ENCODE measurements around the gene ULBP1.
"Not testable (repeated sequence)": the region's sequence is repeated elsewhere in the genome, so short reads cannot be mapped to it uniquely, and the experiment has no call there.

ULBP1 gene, protein sequence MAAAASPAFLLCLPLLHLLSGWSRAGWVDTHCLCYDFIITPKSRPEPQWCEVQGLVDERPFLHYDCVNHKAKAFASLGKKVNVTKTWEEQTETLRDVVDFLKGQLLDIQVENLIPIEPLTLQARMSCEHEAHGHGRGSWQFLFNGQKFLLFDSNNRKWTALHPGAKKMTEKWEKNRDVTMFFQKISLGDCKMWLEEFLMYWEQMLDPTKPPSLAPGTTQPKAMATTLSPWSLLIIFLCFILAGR

DNA sequence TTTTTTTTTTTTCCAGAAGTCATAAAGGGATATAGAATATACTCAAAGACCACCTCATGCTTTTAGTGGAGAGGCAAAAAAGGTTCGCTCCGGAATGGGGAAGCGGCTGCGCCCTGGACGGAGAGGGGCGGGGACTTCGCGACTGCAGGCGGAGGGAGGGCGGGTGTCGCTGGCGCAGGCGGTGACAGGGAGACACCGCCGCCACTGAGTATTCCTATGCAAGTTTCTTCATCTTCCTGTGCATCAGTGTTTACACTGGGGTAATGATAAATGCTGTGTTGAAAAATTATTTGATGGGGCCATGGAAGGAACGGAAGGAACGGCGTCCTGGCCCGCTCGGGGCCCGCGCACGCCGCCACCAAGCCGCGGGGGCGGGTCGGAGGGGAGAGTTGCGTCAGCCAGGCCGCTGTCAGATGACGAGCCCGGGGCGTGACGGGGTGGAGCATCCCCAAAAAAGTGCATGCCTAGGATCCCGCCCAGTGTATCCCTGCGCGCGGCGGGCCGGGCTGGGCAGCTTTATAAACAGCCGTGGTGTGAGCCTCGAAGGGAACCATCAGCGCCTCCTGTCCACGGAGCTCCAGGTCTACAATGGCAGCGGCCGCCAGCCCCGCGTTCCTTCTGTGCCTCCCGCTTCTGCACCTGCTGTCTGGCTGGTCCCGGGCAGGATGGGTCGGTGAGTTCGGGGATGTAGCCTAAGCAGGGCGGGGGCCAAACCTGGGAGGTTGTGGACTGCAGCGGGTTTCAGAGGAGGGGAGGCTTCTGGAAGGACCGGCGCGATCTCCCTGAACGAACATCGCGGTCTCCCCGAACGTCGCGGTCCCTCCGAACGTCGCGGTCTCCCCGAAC lies at the start of gene ULBP1:
ULBP1 (plus strand) TSS at position 482 of the 846 bp plus-strand sequence; CDS start at position 589, 107 bp downstream.
- peak; percentile 87 for DNase-seq

DNA sequence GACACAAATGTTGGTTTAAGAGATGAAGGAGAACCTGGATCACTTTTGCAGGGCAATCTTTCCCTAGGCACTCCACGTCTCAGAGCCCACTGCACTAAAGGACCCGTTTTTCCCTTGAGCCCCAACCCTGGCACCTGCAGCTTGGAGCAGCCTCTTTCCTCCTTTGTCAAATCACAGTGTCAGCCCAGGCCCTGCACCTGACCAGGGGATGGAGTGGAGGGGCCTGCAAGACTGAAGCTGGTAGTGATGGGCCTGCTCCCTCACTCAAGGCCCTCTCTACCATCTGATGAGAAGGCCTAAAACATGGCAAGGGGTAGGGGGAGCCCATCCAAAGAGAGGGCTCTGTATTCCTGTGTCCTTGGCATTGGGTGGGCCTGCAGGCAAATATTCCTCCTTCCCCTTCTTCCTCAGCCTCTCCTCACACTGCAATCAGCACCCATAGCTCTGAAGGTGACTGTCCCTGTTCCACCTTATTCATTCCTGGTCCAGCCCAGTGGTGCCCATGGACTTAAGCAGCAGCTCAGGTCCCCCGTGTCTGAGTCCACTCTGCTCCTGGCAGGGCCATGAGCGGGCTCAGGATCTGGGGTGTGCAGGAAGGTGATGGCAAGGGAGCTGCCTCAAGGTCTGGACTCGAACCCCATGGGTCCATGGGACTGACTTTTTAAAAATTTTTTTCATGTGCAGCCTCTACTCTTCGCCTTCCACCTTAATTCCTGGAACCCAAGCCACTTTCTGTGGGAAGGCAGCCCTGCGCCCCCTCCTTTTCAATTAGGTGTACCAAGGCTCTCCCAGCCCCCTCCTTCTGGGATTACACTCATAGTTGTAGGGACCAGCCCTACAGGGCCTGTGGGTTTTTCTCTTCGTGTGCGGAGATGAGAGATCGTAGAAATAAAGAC lies 47.5 kb upstream of the ULBP1 start:
- no peak for DNase-seq

DNA sequence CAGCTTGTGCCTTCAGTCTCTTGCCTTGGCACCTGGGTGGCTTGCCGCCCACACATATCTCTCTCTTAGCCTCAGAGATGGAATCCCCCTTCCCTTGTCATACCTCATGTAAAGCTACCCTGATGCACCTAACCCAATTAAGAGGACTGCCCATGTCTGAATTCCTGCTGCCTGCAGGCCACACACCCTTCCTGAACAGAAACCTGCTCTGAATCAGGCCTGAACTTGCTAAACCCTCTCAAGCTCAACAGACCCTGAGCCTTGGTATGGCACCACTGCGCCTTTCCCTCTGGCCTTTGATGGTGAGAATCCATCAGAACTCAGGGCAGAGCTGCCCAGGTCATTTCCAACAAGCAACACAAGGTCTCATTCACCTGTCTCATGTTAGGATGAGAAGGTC lies 46.1 kb upstream of the ULBP1 start:
- DNase-seq, result no peak

DNA sequence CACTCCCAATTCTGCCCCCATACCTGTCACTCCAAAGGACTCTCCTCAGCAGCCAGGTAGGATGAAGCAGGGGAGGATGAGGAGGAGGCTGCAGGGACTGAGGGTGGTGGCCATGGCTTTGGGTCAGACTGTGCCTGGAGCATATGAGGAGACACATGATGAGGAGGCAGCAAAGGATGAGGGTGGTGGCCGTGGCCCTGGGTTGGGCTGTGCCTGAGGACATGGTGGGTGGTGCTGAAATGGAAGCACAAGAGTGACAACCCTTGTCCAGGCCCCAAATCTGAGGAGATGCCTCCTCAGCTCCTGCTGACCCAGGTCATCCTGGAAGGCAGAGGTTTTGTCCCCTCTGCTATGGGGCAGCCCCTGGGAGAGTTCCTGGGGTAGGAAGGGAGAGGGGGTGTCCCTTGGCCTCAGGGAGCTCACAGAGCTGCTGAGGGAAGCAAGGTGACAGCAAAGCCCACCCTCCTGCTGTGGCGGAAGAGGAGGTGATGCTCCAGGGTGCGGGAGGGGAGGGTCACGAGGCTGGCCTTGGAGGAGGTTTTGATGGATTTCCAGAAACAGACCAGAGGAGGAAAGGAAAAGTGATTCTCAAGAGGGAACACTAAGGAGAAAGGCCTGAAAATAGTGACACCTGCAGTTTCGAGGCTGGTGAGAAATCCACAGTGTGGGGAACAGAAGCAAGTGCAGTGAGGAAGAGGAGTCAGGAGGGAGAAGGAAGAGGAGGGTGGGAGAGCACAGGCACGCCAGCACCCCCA lies 45.4 kb upstream of the ULBP1 start:
- DNase-seq, result no peak

DNA sequence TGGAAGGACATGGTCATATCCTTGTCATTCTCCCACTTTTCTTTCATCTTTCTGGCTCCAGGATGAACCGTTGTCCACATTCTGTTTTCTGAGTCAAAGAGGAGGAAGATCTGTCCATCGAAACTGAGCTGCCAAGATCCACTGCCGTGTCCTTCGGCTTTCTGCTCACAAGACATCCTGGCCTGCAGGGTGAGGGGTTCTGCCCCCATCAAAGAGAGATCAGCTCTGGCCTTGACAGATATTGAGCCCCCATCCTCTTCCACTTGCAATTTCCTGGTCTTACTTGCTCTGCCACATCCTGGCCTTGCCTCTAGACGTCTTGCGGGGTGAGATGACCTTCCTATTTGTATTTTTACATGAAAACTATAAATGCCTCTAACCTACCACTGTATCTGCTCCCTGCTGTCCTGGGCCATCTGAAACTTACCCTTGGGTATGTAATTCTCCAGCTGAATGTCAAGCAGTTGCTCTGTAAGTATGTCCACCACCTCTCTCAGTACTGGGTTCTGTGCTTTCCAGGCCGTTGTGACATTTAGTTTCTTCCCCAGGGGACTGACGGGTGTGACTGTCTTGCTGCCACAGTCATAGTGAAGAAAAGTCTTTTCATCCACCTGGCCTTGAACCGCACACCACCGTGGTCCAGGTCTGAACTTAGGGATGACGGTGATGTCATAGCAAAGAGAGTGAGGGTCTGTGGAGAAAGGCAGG lies 44.5 kb upstream of the ULBP1 start:
- DNase-seq, result not testable (repeated sequence)

DNA sequence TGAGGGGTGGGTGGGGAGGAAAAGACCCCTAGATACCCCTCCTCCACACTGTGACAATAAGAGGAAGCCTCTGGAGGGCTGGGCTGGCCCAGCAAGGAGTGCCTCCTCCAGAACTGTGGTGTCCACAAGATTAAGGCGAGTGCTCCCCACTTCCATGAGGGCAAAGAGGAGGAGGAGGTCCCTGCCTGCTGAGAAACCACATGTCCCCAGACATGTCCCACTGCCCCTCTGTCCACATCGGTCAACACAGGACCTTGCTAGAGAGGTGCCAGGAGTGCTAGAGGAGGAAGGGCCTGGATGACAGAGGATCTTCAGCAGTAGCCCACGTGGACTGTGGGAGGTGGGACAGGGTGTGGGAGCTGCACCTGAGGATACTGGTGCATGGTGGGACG lies 43.9 kb upstream of the ULBP1 start:
- no peak for DNase-seq

DNA sequence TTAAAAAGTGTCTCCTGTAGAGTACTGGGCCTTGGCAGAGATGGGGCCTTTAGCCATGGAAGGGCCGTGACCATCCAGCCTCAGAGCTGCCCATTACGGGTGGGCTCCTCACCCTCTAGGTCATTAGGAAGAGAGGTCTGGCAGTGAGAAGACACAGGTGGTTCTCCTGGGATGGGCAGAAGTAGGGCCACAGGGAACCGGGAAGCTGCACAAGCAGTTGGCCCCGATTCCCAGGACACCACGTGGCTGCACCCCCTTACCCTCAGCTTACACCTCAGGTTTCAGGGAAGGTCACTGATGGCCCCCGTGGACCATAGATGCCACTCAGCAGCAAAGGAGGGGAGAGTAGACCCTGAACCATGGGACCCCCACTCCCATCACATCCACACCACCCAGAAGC lies 42.4 kb upstream of the ULBP1 start:
- no peak for DNase-seq

DNA sequence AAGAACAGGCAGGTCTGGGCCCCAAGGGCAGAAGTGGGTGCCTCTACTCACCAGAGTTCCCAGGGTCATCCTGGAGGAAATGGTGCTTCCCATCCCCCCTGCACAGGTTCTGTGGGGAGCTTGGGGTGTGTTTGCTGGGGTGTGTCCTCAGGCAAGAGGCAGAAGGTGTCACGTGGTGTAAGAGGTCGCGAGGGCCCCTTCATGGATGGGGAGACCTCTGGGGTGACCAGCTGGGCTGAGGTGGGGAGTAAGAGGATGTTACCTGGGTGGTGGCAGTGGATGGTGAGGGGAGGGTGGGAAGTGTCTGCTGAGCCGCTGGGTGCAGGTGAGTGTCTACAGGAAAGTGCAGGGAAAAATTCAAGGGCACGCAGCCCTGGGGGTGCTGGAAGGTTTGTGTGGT lies 41.7 kb upstream of the ULBP1 start:
- DNase-seq, result not testable (repeated sequence)

DNA sequence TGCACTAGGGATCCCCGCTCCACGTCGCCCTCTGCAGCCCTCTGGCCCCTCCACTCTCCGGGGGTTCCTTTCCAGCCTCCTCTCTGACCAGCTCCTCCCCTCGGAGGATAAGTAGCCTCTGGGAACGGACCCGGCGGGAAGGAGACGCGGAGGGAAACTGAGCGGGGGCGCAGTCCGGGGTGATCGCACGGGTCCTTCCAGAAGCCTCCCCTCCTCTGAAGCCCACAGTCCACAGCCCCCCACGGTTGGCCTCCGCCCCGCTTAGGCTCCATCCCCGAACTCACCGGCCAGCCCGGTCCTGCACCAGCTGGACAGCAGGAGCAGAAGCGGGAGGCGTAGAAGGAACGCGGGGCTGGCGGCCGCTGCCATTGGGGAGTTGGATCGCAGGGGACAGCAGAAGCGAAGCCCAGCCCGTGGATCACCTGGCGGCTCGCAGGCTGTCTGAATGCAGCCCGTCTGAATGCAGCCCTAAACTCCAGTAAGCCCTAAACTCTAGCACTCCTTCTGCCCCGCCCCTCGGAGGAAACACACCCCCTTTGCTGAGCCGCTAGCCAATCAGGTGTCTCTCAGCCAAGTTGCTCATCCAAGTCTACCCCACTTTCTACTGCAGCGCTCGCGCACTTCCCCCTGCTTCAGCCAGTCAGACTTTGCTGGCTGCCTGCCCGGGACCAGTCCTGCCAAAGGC lies 41.0 kb upstream of the ULBP1 start, which contains the start of gene RAET1G:
RAET1G (minus strand) TSS at position 480 of the 685 bp plus-strand sequence; CDS start at position 369, 111 bp downstream.
- peak; percentile 87 for DNase-seq

DNA sequence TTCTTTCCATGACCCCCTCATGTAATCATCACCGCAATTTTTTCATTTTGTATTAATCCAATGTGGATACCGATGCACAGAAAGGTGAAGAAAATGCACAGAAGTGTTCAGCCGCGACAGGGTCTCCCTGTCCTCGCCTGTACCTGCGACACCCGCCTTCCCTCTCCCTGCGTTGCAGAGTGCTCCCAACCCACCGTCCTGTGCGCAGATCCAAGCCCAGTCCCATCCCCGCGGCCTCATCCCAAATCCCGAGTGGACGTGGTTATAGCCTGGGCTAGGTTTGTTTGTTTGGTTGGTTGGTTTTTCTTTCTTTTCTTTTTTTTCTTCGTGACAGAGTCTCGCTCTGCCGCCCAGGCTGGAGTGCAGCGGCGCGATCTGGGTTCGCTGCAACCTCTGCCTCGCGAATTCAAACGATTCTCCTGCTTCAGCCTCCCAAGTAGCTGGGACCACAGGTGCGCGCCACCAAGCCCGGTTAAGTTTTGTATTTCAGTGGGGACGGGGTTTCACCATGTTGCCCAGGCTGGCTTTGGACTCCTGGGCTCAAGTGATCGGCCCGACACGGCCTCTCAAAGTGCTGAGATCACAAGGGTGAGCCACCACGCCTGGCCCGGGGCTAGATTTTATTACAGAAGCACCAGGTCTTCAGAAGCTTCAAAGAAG lies 40.3 kb upstream of the ULBP1 start:
- no peak for DNase-seq

DNA sequence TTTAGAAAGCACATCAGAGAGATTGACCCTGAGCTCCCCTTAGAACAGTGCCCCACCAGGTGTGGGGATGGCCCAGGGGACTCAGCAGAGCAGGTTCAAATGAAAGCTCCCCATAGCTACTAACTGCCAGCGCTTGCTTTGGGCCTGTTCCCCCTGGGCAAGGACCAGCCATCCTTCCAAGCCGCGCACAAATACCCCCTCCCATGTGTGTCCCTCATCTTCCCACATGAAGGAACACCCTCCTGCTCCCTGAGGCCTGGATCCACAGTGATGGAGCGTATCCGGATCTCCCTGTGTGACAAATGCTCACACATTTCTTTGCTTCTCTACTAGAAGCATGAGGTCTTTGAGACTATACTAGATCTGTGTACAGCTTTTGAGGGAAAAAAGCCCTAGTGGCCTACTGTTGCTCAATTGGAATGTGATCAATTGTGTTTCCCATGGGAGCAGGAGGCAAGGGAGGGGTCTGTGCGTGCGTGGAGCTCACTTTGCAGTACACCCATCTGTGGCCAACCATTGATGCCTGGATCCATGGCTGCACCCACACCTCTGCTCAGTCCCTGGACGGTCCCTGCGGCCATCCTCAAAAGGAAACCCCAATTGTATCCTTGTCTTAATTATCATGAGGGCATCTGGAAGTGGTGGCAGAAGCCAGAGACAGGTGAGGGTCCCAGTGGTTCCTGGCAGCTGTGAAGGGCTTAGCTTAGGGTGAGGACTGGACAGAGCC lies 39.4 kb upstream of the ULBP1 start:
- no peak for DNase-seq

DNA sequence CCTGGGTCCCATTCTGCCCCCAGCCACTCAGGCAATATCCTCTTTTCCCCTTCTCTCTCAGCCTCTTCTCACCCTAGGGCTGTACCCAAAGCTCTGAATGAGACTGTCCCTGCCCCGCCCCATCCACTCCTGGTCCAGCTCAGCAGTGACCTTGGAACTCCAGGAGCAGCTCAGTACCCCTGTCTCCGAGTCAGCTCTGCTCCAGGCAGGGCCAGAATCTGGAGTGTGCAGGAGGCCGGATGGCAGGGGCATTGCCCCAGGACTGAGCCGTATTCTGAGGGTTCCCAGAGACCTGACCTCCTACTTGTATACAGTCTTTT lies 38.9 kb upstream of the ULBP1 start:
- no peak for DNase-seq

DNA sequence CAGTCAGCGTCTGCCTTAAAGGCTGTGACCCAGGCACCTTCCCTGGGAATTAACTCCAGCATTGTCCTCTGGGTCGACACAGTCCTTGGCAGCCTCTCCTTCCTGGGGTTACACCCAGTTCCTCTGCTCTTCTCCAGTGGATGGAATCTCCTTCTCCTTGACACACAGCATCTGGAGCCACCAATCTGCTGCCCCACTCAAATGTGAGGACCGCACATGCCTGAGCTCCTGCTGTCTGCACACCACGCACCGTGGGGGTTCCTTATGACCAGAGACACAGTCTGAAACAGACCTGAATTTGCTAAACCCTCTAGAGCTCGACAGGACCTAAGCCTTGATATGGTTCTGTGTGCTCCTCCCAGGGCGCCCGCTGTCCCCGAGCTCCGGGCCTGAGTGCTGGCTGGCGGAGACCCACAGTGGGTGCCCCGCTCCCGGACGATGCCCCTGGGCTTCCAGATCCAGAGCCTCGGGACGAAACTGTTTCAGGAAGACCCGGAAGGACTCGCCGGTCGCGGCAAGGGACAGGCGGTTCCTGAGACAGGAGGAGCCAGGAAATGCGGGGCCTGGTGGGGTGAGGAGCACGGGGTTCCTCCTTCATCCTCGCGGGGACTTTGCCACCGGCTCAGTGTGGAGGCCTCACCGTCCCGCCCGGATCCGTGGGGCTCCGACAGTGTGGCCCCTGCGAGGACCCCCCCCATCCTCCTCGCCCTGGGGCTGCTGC lies 38.3 kb upstream of the ULBP1 start:
- DNase-seq, result no peak

DNA sequence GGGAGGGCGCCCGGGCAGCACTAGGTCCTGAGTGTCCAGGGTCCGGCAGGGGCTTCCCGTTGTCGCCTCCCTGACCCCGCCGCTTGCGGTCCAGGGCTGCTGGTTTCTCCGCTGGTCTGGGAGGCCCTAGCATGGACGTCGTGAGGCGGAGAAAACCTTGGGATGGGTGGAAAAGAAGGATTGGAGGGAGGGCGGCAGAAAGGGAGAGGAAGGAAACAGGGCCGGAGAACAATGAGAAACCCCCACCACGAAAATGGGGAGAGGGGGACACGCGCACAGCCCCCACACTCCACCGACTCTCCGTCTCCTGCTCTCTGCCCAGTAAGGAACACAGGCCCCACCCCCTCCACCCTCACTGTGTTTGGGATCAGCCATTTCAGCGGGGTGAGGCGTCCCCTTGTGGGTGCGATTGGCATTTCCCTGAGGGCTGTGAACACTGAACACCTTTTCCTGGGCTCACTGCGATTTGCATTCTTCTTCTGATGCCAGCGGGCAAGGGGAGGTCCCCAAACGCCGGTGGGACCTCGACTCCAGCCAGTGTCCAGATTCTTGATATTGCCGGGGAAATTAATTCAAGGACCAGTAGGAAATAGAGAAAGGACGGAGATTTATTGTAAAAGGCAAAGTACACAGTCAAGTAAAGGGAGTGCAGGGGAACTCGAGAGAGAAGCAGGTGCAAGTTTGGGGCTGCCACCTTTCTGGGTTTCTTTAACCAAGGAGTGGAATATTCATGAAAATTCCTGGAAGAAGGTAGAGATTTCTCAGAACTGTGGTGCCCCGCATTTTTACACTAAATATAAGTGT lies 37.6 kb upstream of the ULBP1 start:
- peak; percentile 80 for DNase-seq

DNA sequence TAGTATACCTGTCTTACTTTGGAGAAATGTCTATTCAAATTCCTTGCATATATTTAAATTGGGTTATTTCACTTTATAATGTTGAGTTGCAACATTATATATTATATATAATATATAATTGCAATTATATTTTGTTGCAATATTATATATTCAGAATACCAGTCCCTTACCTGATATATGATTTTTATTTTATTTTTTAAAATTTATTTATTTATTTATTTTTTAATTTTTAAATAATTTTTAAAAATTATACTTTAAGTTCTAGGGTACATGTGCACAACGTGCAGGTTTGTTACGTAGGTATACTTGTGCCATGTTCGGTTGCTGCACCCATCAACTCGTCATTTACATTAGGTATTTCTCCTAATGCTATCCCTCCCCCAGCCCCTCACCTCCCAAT lies 36.7 kb upstream of the ULBP1 start:
- DNase-seq, result not testable (repeated sequence)

DNA sequence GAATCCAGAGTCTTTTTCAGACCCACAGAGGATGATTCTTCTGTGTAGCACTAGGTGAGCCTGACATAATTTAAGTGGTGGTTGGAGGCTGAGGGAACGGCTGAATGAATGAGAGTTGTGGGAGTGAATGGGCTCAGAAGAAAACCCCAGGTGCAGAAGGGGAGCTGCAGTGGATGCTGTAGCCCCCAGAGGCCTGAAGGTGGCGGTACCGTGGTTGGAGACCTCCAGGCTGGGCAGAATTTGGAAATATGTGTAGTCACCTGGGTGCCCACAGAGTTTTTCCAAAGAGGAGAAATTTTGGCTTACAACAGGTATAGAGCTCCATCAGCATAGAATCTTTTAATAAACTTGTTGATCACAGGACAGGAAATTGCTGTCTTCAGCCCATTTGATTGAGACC lies 34.3 kb upstream of the ULBP1 start:
- DNase-seq, result no peak

DNA sequence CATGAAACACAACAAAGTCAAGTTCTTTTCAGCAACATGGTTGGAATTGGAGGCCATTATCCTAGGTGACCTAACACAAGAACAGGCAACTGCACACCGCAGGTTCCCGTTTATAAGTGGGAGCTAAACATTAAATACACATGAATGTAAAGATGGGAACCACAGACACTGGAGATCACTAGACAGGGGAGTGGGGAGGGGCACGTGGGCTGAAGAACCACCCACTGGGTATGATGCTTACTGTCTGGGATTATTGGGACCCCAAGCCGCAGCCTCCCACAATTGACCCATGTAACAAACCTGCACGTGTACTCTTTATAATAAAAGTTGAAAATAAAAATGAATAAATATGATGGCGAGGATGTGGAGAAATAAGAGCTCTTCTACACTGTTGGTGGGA lies 32.2 kb upstream of the ULBP1 start:
- DNase-seq, result no peak

DNA sequence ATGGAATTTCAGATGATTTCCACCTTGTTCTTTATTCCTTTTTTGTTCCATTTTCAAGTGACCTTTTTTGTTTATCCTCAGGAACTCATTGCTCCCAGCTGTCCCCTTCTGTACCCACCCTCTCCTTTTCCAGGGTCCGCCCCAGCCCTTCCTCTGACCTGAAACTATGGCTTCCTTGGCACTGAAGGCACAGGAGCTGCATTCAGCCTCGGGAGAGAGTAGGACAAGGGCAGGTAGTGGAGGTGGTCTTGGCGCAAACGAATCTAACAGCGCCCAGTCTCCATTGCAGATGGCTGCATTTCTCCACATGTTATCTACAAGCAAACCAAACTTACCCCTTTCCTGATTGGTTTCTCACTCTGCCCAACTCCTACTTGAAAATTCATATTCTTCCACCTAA lies 30.7 kb upstream of the ULBP1 start:
- no peak for DNase-seq

DNA sequence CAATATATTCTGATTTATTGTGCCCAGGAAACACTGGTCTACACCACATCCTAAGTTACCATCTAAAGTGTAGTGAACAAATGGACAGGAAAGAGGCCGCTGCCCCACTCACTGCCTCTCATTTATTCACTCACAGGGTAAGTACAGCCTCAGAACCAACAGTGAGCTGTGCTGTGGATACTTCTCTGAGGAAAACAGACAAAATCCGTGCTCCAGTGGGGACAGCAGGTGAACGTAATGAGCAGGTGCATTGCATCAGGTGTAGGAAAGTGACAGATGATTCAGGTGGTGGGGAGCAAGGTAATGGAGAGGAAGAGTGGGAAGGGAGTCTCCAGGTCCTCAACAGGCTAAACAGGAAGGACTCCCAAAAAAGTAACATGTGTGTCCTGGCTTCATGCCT lies 30.3 kb upstream of the ULBP1 start:
- no peak for DNase-seq
